HepG2 (cell line): Measurements from ENCODE around the gene RETN. TPM values are rescaled to one million over a fixed set of nuclear protein-coding genes. Genes with fewer than 3 reads are reported as not detected.

Experiments
- ARID2 ChIP-seq: sonication (generic); formaldehyde crosslinking; IDR thresholded peaks from 2 replicates; pipeline ENCODE4 v1.8.1; 2022; ENCODE audit warnings: mild to moderate bottlenecking, missing genetic modification reagents, borderline replicate concordance
- BHLHE40 ChIP-seq: IDR thresholded peaks from 2 replicates; pipeline ENCODE4 v1.6.1; 2011; ENCODE audit warnings: low read length, improper control_type of control experiment
- CEBPB ChIP-seq: IDR thresholded peaks from 2 replicates; pipeline ENCODE4 v1.6.1; 2011; ENCODE audit warnings: low read depth, low read length, improper control_type of control experiment, borderline replicate concordance
- CREB1 ChIP-seq, 2 experiments: fragments of 450-650 bp in 1 of 2; IDR thresholded peaks; 2 replicates each; pipeline ENCODE4 v1.6.1; 2016 to 2017; ENCODE audit warnings: control low read depth in 1 of 2, mild to moderate bottlenecking in 1 of 2, missing compliant biosample characterization in 1 of 2, missing genetic modification characterization in 1 of 2
- GLMP ChIP-seq: sonication (generic); formaldehyde crosslinking; IDR thresholded peaks from 2 replicates; pipeline ENCODE4 v1.9.0; 2021; ENCODE audit warnings: missing genetic modification reagents, mild to moderate bottlenecking, borderline replicate concordance
- MEIS1 ChIP-seq: sonication (generic); formaldehyde crosslinking; IDR thresholded peaks from 2 replicates; pipeline ENCODE4 v1.9.0; 2021; ENCODE audit warnings: mild to moderate bottlenecking, missing genetic modification reagents, moderate library complexity, borderline replicate concordance
- NFKB2 ChIP-seq: sonication (generic); formaldehyde crosslinking; IDR thresholded peaks from 2 replicates; pipeline ENCODE4 v1.4.0; 2020; ENCODE audit warnings: missing genetic modification reagents, borderline replicate concordance
- PPARG ChIP-seq: conservative IDR thresholded peaks from 2 replicates; pipeline ENCODE4 v1.6.1; 2016; ENCODE audit warnings: missing biosample characterization, missing genetic modification reagents
- RBFOX2 ChIP-seq: fragments of 200-400 bp; formaldehyde crosslinking; IDR thresholded peaks from 2 replicates; pipeline ENCODE4 v1.6.1; 2017; ENCODE audit warnings: low read depth, mild to moderate bottlenecking, low read length
- RELA ChIP-seq: sonication (generic); formaldehyde crosslinking; IDR thresholded peaks from 2 replicates; pipeline ENCODE4 v1.4.0; 2020; ENCODE audit warnings: missing genetic modification reagents
- RXRB ChIP-seq: IDR thresholded peaks from 2 replicates; pipeline ENCODE4 v1.6.1; 2016; ENCODE audit warnings: borderline replicate concordance, missing genetic modification reagents, missing compliant biosample characterization
- TCF7L2 ChIP-seq: IDR thresholded peaks from 2 replicates; pipeline ENCODE4 v1.6.1; 2011; ENCODE audit warnings: mild to moderate bottlenecking, low read depth, low read length, moderate library complexity
- YEATS4 ChIP-seq: sonication (generic); formaldehyde crosslinking; IDR thresholded peaks from 2 replicates; pipeline ENCODE4 v1.4.0; 2020; ENCODE audit warnings: missing genetic modification reagents, borderline replicate concordance
- ZFP36L2 ChIP-seq: sonication (generic); formaldehyde crosslinking; IDR thresholded peaks from 2 replicates; pipeline ENCODE4 v1.4.0; 2020; ENCODE audit warnings: missing genetic modification reagents
- ZNF513 ChIP-seq: sonication (generic); formaldehyde crosslinking; conservative IDR thresholded peaks from 2 replicates; pipeline ENCODE4 v1.5.0; 2020; ENCODE audit warnings: missing genetic modification reagents
- ZNF589 ChIP-seq: sonication (generic); formaldehyde crosslinking; conservative IDR thresholded peaks from 2 replicates; pipeline ENCODE4 v1.8.0; 2022; ENCODE audit warnings: mild to moderate bottlenecking, moderate library complexity, missing genetic modification reagents
- polyA plus RNA-seq, 8 experiments: library from polyadenylated mRNA; depleted of rRNA in 3 of 8; stranded (reverse) in 7 of 8; unstranded in 1 of 8; fragments of >200 nt; fragmentation: Illumina TruSeq in 4 of 8; extraction: Trizol in 4 of 8; gene quantifications; 2 replicates each; pipeline versions ENCODE4 v1.2.1 to v1.2.3, GENCODE V29; 2011 to 2016; ENCODE audit warnings: low read depth in 4 of 8, missing spikeins in 1 of 8, mixed read lengths in 1 of 8; ENCODE audit not compliant: insufficient read depth in 1 of 8
- total RNA-seq, 5 experiments: library from RNA; depleted of rRNA; stranded (reverse); fragments of >200 nt; fragmentation: Illumina TruSeq; extraction: Trizol; gene quantifications; 2 replicates each; pipeline ENCODE4 v1.2.3, GENCODE V29; 2016; ENCODE audit warnings: low read depth in 1 of 5
- TF ChIP-seq, protein P1 (sequence below): IDR thresholded peaks from 2 replicates; pipeline ENCODE4 v1.6.1; 2016
- TF ChIP-seq, protein P2 (sequence below): sonication (generic); formaldehyde crosslinking; IDR thresholded peaks from 2 replicates; pipeline ENCODE4 v1.9.0; 2021; ENCODE audit warnings: missing genetic modification reagents, borderline replicate concordance
- TF ChIP-seq, protein P3 (sequence below): sonication (generic); formaldehyde crosslinking; IDR thresholded peaks from 2 replicates; pipeline ENCODE4 v1.4.0; 2020; ENCODE audit warnings: missing genetic modification reagents, borderline replicate concordance
- TF ChIP-seq, protein P4 (sequence below): sonication (generic); formaldehyde crosslinking; IDR thresholded peaks from 2 replicates; pipeline ENCODE4 v1.5.0; 2020; ENCODE audit warnings: missing genetic modification reagents

The RETN gene
- total and polyA plus RNA-seq, 2 of the 13 experiments (the other 11 are each of a cell fraction or from before 2014, with no cell fraction given) = not detected

DNA sequence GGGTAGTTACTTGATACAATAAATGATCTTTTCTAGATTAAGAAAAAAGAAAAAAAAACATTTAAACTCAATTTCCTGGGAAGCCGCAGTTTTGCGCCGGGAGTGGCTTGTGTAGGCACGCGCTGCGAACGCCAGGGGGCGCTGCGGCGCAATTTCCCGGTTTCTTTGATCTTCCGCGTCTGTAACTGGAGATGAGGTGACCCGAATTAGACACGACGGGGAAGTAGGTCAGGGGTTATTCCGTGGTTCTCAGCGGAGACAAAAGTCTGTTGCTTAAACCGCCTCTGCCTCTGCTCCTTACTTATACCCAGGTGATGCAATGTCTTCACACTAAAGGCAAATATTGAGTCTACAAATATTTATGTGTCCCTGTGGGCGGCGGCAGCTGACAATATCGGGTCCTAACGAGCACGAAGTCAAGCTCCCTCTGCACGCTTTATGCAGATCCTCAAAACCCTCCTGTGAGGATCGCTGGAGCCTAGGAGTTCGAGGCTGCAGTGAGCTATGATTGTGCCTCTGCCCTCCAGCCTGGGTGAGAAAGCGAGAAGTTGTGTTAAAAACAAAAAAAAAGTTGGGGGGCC, 16.7 kb upstream of the RETN start (continued):
- TF ChIP-seq ARID2 (CRISPR knock-in tag) (peak; percentile 51; the same call in 1 of the 2 replicates), TCF7L2 (peak; percentile 91), RXRB (CRISPR knock-in tag) (peak; percentile 100), PPARG (CRISPR knock-in tag) (peak; percentile 100), RBFOX2 (no peak), ZNF513 (CRISPR knock-in tag) (no peak), CEBPB (peak; percentile 99), YEATS4 (CRISPR knock-in tag) (no peak), GLMP (CRISPR knock-in tag) (no peak), ZNF589 (CRISPR knock-in tag) (no peak), MEIS1 (CRISPR knock-in tag) (no peak; the same call in 1 of the 2 replicates), RELA (CRISPR knock-in tag) (no peak), CREB1 (IDR thresholded peaks at IDR 0.05) (peak; percentile 64; the same call in 1 of the 2 replicates), CREB1 (CRISPR knock-in tag; IDR thresholded peaks at IDR 0.05) (peak; percentile 82), ZFP36L2 (CRISPR knock-in tag) (no peak), NFKB2 (no peak), BHLHE40 (peak; percentile 60; the same call in 1 of the 2 replicates)
- TF ChIP-seq, protein P1, sequence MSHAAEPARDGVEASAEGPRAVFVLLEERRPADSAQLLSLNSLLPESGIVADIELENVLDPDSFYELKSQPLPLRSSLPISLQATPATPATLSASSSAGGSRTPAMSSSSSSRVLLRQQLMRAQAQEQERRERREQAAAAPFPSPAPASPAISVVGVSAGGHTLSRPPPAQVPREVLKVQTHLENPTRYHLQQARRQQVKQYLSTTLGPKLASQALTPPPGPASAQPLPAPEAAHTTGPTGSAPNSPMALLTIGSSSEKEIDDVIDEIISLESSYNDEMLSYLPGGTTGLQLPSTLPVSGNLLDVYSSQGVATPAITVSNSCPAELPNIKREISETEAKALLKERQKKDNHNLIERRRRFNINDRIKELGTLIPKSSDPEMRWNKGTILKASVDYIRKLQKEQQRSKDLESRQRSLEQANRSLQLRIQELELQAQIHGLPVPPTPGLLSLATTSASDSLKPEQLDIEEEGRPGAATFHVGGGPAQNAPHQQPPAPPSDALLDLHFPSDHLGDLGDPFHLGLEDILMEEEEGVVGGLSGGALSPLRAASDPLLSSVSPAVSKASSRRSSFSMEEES (CRISPR knock-in tag) = peak; percentile 54; the same call in 1 of the 2 replicates
- TF ChIP-seq, protein P2, sequence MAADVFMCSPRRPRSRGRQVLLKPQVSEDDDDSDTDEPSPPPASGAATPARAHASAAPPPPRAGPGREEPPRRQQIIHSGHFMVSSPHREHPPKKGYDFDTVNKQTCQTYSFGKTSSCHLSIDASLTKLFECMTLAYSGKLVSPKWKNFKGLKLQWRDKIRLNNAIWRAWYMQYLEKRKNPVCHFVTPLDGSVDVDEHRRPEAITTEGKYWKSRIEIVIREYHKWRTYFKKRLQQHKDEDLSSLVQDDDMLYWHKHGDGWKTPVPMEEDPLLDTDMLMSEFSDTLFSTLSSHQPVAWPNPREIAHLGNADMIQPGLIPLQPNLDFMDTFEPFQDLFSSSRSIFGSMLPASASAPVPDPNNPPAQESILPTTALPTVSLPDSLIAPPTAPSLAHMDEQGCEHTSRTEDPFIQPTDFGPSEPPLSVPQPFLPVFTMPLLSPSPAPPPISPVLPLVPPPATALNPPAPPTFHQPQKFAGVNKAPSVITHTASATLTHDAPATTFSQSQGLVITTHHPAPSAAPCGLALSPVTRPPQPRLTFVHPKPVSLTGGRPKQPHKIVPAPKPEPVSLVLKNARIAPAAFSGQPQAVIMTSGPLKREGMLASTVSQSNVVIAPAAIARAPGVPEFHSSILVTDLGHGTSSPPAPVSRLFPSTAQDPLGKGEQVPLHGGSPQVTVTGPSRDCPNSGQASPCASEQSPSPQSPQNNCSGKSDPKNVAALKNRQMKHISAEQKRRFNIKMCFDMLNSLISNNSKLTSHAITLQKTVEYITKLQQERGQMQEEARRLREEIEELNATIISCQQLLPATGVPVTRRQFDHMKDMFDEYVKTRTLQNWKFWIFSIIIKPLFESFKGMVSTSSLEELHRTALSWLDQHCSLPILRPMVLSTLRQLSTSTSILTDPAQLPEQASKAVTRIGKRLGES (CRISPR knock-in tag) = no peak
- TF ChIP-seq, protein P3, sequence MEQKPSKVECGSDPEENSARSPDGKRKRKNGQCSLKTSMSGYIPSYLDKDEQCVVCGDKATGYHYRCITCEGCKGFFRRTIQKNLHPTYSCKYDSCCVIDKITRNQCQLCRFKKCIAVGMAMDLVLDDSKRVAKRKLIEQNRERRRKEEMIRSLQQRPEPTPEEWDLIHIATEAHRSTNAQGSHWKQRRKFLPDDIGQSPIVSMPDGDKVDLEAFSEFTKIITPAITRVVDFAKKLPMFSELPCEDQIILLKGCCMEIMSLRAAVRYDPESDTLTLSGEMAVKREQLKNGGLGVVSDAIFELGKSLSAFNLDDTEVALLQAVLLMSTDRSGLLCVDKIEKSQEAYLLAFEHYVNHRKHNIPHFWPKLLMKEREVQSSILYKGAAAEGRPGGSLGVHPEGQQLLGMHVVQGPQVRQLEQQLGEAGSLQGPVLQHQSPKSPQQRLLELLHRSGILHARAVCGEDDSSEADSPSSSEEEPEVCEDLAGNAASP (CRISPR knock-in tag) = peak; percentile 94
- TF ChIP-seq, protein P4, sequence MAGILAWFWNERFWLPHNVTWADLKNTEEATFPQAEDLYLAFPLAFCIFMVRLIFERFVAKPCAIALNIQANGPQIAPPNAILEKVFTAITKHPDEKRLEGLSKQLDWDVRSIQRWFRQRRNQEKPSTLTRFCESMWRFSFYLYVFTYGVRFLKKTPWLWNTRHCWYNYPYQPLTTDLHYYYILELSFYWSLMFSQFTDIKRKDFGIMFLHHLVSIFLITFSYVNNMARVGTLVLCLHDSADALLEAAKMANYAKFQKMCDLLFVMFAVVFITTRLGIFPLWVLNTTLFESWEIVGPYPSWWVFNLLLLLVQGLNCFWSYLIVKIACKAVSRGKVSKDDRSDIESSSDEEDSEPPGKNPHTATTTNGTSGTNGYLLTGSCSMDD (CRISPR knock-in tag) = no peak
